CD4-positive, alpha-beta T cell treated with Interleukin-10 for 1 hour (primary cell): ENCODE measurements around the gene WDR36.

Experiments used
- DNase-seq: peaks from one replicate; pipeline ENCODE4 v3.0.0-alpha.2; 2020

Gene WDR36

DNA sequence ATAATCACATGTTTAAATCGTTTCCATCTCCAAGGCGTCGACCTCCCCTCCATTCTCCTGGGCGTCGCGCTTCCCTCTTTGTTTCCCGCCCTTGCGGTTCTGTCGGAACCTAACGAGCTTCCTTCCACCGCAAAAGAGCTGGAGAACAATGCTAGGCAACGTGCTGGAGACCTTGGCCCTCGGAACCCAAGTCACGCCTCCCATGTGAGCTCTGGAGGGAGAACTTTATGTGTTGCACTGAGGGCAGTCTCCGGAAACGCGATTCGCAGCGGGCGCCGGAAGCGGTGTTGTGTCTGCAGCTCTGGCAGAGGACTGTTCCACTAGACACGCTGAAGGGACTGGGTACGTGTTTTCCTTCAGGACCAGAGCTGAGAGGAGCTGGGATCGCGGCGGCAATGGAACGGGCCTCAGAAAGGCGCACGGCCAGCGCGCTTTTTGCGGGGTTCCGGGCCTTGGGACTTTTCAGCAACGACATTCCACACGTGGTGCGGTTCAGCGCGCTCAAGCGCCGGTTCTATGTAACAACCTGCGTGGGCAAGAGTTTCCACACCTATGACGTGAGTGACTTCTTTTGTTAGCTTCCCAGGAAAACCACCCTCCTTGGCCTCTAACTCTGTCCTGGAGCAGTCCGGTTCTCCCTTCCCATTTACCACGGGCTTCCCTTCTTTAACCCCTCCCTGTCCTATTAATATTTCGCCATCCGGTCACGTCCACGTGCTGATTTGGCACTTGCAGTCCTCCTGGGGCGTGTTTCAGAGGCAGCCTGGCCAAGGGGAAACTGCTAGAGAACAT is at the start of gene WDR36:
Gene WDR36, plus strand, starts transcription at position 287 of the 792 bp plus-strand sequence. Its CDS starts 109 bp downstream, at position 396.
- DNase-seq: peak; percentile 92

DNA sequence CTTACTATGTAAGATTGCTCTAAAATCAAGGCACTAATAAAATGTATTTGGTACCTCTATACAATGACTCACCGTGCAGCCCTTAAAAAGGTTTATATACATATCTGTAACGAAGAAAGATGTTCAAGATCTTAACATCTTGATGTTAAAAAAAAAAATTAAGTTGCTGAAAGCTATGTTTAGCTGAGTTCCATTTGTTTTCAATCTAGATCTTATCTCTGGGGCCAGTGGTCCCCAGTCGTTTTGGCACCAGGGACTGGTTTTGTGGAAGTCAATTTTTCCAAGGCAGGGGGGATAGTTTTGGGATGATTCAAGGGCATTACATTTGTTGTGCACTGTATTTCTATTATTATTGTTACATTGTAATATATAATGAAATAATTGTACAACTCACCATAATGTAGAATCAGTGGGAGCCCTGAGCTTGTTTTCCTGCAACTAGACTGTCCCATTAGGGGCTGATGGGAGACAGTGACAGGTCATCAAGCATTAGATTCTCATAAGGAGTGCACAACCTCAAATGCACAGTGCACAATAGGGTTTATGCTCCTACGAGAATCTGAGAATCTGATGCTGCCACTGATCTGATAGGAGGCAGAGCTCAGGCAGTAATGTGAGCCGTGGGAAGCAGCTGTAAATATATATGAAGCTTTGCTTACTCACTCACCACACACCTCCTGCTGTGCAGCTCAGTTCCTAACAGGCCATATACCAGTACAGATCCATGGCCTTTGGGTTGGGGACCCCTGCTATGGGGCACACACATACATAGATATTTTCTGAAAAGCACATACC is 48.2 kb upstream of the WDR36 start:
- no peak for DNase-seq

GRCh38 chr5:111058064-111058463 is 34.1 kb upstream of the WDR36 start:
- no peak for DNase-seq

- DNase-seq: no peak
Measured at GRCh38 chr5:111060169-111060568, 32.0 kb upstream of the WDR36 start.

DNA sequence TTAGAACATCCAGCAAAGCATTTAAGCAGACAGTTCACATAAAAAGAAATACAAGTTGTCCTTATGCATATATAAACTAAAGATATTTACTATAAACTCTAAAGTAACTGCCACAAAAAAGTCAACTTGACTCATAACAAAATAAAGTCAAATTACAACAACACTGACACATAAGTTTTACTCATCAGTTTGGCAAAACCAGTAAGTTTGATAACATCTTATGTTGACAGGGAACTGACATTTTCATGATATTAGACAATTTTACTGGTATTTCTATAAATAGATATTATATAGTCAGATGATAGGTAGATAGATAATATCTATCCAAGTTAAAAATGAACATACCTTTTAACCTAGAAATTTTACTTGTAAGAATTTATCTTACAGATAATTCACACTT is 30.5 kb upstream of the WDR36 start:
- DNase-seq: no peak

- no peak for DNase-seq
Measured at GRCh38 chr5:111063709-111064322, 28.3 kb upstream of the WDR36 start.

DNA sequence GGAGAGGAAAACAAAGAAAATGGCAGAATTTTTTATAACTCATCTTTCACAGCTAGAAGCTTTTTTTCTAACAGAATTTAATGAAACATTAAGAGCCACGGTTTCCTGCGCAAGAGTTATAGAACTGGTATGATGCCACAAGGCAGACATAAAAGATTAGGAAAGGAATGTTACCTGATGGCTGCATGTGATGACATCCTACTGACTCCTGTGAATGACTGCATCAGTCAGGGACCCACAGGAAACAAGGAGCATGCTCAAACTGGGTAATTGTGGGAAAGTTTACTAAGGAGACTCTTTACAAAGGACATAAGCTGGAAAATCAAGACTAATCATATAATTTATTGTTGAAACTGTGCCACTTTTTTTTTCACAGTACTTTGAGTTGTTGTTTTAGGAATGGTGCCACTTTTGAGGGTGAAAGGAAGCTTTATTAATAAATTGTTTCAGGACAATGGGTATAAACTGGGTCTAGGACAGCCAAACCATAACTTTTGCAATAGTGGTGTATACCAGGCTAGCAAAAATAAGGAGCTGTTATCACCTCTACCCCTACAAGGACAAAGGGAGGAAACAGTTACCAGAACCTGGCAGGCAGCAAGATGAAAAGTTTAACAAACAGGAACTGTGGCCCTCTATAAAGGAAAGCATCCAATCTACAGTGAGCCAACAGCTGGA is 25.7 kb upstream of the WDR36 start:
- no peak for DNase-seq

DNA sequence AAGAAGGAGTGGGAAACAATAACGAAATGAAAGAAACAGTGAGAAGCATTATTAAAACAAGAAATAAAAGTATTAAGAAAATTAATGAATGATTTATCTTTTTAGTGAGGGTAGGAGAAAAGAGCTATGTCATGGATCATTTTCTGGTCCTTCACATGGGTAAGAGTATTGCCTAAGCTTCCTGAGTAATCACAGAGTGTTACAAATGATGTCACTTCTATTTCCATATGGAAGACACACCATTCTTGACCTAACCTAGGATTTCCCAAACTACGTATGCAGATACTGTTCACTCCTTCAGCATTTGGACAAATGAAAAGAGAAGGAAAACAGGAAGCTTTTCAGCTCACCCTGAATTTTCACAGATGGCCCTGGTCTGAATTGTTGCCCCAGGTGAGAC is 23.9 kb upstream of the WDR36 start:
- DNase-seq: no peak

DNA sequence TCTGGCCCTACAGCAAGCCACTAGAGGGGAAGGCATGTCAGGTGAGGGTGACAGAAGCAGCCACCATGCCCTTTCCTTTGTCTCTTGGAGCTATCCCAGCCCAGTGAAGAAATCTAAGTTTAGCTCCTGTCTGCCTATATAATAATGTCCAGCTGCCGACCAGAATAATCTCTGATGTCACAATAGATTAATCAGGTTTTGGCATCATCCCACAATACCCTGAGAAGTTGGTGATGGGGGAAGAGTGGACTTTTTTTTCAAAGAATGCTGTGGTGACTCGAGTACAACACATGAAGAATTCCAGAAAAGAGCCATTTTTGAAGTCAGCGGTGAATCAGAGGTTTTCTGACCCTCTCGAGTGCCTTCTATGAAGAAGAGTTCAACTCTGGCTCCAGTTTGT is 22.3 kb upstream of the WDR36 start:
- DNase-seq: no peak

GRCh38 chr5:111070272-111071134 is 21.6 kb upstream of the WDR36 start:
- no peak for DNase-seq

DNA sequence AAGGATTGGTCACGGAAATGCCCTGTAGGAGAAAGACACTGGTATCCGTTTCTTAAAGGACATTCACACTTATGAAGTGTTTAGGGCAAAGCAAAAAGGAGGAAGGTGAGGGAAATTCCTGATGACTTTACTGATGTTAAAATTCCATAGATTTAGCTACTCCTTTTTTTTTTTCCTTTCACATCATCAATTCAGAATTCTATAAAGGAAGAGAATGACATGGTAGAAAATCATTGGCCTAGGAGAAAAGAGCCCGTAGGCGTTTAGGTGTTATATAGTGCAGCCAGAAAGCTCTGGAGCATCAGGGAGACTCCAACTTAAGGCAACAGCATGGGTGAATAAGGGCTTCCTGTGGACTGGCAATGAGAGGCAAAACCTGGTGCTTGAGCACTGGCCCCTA is 20.7 kb upstream of the WDR36 start, which contains the start of gene TSLP:
Gene TSLP, plus strand, starts transcription at position 301 of the 400 bp plus-strand sequence. CDS start 178 bp downstream, outside the sequence.
- no peak for DNase-seq

- peak; percentile 41 for DNase-seq
Measured at GRCh38 chr5:111072949-111073682, 19.0 kb upstream of the WDR36 start.

- no peak for DNase-seq
Measured at GRCh38 chr5:111074244-111074643, 17.9 kb upstream of the WDR36 start.

GRCh38 chr5:111075520-111075919 is 16.6 kb upstream of the WDR36 start:
- DNase-seq: no peak

GRCh38 chr5:111076091-111076490 is 16.1 kb upstream of the WDR36 start:
- DNase-seq: no peak

DNA sequence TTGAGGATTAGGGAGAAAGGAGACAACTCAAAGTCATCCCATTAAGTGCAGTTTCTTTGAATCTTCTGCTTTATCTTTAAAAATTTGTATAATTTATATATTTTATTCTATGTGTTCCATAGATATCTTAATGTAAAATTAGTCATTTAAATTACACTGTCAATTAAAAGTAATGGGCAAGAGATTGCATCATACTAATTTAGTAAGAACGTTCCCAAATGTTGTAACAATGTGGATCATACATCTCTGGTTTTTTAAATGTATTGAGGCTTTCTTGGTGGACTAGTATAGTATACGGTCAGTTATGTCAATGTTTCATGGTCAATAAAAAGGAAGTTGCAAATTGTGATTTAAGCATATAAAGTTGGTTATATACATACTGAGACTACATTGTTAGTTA is 14.5 kb upstream of the WDR36 start:
- no peak for DNase-seq

DNA sequence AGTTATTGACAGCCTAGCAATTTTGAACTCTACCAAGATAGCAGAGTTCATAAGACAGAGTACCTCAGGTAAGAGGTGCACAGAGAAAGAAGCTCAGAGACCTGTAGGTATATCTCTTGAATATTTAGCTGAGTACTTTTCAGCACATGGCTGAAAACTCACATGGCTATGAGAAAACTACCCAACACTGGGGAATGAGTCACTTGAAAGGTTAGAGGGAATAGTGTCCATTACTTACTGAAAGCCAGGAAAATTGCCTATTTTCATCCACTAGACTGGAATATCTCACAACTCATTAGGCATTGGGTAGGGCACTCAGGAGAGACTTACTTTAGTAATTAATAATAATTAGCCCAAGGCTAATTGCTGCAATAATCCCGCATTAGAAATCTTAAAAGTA is 12.3 kb upstream of the WDR36 start:
- DNase-seq: no peak

DNA sequence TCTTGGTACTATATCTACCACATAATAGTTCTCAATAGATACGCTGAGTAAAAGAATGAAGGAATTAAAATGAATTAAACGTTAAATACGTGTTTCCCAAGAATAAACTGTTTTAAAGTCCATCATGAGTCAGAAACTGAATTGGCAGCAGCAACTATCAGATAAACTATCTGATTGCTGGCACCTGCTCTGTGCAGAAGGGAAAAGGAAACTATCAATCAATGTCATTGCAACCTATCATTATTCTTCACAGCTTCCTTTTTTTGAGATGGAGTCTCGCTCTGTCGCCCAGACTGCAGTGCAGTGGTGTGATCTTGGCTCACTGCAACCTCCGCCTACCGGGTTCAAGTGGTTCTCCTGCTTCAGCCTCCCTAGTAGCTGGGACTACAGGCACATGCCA is 8.8 kb upstream of the WDR36 start:
- DNase-seq: no peak

DNA sequence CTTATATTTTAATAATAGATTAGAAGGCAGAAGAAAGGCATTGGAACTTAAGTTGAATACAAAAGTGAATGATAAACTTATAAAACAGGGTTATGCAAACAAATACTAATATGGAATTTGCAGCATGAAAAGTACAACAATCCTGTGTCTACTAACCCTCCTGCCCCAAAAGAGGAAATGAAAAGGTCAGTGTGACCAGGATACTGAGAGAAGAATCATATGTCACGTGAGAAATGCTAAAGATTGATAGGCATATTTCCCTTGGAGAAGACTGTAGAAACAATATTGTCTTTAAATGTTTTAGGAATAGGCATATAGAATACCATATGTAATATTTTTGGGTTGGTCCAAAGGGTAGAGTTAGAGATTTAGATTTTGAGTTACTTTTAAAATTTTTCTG is 3.8 kb downstream of the WDR36 start:
- DNase-seq: no peak

DNA sequence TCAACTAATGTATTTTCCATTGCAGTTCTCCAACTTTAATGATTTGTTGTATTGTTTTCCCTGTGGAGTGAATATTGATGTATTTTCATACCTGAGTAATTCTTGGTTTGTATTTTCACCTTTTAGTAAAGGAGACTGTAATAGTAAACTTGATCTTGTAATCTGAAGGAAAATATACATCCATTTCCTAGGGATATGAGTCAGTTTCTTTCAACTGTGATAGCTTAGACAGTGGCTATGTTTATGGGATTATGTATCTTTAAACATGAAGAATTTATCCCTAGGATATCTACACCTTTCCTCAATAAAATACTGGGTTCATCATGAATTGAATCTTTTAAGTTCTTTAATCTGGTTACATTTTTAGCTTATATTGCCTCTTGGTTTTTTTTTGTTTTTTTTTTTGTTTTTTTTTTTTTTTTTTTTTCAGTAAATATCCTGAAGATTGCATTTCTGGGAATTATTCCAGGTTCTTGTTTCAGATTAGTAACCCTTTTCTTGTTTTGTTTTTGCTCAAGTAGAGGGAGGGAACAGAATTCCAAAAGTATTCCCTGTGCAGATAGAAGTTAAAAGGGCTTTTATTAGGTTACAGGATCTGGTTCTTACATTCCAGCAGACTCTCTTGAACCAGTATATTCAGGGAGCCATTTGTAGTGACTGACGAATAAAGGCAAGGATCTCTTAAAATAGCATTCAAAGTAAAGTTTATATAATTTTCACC is 7.1 kb downstream of the WDR36 start:
- DNase-seq: no peak
